HG03175 (cell line): ENCODE data around the gene TEAD2.

ENCODE experiments used
- ATAC-seq: cut with Tn5 transposase; IDR thresholded peaks from one replicate; pipeline ENCODE4 v1.9.1; 2021; ENCODE audit warnings: mild to moderate bottlenecking, moderate library complexity; ENCODE audit not compliant: unreplicated experiment

Gene TEAD2

DNA sequence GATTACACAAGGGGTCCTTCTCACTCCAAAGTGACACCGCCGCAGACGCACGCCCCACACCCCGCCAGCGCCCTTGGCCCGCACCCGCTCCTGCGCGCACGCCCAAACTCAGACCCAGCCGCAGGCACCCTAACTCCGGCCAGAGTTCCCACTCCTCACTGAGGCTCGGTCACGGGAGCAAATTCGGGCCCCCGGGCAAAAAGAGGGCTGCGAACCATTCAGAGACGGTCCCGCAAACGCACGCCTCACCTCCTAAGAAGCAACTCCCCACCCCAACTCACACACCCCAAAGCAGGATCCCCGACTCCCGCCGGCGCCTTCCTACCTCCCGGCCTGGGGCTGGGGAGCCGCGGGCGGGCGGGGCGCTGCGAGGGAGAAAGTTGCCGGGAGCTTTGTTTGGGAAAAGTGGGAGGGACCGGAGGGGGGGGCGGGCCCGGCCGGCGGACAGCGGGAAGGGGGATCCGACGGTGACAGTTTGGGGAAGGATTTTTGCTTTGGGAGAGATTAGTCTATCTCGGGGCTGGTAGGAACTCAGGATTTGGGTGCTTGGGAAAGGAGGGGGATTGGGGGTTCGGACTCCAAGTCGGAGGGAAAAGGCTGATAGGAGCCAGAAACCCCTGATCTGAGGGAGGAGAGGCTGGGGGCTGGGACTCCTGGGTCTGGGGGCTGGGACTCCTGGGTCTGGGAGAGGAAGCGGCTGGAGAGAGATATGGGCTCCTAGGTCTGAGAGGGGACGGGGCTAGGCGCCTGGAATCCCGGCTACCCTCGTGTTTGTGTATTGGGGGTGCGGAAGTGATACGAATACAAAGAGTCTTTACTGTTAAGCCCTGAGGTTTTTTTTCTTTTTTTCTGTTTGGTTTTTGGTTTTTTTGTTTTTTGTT is at the start of gene TEAD2:
Gene TEAD2 (minus strand): TSS at position 369 of the 881 bp plus-strand sequence. CDS start 2,341 bp downstream, outside the sequence.
- ATAC-seq: no peak

GRCh38 chr19:49411681-49412326 is 49.6 kb upstream of the TEAD2 start:
- no peak for ATAC-seq

- ATAC-seq: no peak
Measured at GRCh38 chr19:49409441-49410029, 47.3 kb upstream of the TEAD2 start.

- ATAC-seq: no peak
Measured at GRCh38 chr19:49408816-49409440, 46.7 kb upstream of the TEAD2 start.

- no peak for ATAC-seq
Measured at GRCh38 chr19:49407482-49408015, 45.3 kb upstream of the TEAD2 start.

DNA sequence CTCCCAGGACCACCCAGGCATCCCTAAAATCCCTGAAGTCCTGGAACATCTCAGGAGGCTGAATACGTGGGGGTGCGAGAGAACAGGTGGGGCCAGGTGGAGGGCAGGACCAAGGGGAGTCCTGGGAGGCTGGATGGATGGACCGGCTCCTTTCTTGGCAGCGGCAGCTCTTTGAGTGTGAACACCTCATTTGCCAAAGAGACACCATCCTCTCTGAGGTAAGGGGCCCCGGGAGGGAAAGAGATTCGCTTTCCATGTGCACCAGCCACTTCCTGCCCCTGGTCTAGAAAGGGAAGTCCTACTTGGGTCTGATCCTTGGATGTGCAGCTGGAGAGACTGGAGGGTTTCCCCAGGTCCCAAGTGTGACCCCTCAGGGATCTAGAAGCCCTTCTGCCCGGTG is 44.9 kb upstream of the TEAD2 start:
- ATAC-seq: no peak

DNA sequence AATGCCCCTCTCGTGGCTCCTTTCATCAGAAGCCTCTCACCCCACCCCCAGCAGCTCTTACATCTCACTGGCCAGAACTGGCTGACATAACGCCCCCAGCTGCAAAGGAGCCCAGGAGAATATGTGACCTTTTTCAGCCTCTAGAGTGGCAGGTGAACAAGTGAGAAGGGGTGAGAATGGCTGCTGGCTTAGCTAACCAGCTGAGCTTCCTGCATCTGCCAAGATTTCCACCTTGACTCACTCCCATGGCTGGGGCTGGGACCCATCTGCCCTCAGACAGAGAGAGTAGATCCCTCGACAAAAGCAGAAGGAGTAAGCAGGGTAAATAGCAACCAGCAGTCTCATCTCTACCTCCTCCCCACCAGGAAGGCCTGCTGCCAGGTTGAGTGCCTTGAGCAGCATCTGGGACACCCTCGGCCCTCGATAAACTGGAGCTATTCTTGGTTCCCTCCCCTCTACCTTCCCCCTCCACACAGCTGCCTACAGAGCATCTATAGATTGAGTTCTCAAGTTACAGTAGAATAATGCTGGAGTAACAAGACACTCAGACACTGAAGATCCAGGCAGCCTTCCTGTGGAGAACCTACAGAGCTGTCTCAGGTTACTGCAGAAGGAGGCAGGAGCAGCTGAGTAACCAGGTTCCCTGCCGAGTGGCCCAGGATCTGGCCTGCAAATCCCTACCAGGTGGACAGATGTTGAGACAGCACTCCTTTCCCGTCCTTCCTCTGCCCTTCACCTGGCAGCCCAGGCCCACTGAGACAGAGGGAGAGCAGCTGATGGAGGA is 41.4 kb upstream of the TEAD2 start:
- ATAC-seq: no peak

DNA sequence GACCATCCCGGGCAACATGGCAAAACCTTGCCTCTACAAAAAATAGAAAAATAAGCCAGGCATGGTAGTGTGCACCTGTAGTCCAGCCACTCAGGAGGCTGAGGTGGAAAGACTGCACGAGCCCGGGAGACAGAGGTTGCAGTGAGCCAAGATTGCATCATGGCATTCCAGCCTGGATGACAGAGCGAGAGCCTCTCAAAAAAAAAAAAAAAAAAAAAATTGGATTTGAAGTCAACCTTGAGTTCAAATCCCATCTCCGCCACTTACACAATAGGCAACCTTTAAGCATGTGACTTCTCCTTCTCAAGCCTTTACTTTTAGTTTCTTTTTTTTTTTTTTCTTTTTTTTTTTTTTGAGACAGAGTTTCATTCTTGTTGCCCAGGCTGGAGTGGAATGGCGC is 37.8 kb upstream of the TEAD2 start:
- no peak for ATAC-seq

GRCh38 chr19:49398931-49399330 is 36.7 kb upstream of the TEAD2 start:
- ATAC-seq: no peak

GRCh38 chr19:49398001-49398615 is 35.9 kb upstream of the TEAD2 start:
- ATAC-seq: no peak

- ATAC-seq: no peak
Measured at GRCh38 chr19:49396738-49397505, 34.7 kb upstream of the TEAD2 start.

- ATAC-seq: no peak
Measured at GRCh38 chr19:49395581-49396407, 33.6 kb upstream of the TEAD2 start.

DNA sequence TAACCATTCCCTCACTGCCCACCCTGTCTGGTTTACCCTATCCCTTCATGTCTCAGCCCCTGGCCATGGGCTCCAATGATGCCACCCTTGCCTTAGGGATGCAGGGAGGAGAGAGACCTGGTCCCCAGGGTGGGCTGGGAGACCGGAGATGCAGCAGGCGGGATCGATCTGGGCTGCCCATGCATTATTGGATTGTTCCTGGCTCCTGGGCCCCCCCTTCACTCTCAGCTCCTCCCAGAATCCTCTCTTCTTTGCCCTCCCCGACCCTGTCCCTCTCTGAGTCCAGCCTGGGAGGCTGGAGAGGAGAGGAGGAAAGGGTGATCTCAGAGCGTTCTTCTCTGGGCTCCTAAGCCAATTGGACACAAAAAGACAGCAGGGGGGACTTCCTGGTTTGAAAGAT is 31.7 kb upstream of the TEAD2 start:
- no peak for ATAC-seq

GRCh38 chr19:49391581-49392399 is 29.6 kb upstream of the TEAD2 start:
- no peak for ATAC-seq

DNA sequence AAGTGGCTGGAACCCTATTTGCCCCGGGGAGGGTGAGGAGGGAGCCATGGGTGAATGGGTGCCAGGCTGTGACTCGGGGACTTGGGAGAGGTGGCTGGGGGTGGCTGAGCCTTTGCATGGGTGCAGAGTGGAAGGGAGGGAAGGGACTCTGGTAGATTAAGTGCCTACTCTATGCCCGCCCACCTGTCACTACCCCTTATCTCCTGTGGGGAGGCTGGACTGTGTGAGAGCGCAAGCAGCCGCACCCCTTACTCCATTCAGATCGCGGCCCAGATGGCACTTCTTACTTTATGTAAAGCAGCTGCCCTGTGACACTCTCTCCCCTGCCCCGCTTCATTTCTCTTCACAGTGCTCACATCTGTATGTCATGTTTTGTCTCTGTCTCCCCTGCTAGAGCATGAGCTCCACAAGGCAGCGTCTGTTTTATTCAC is 28.7 kb upstream of the TEAD2 start:
- ATAC-seq: no peak

DNA sequence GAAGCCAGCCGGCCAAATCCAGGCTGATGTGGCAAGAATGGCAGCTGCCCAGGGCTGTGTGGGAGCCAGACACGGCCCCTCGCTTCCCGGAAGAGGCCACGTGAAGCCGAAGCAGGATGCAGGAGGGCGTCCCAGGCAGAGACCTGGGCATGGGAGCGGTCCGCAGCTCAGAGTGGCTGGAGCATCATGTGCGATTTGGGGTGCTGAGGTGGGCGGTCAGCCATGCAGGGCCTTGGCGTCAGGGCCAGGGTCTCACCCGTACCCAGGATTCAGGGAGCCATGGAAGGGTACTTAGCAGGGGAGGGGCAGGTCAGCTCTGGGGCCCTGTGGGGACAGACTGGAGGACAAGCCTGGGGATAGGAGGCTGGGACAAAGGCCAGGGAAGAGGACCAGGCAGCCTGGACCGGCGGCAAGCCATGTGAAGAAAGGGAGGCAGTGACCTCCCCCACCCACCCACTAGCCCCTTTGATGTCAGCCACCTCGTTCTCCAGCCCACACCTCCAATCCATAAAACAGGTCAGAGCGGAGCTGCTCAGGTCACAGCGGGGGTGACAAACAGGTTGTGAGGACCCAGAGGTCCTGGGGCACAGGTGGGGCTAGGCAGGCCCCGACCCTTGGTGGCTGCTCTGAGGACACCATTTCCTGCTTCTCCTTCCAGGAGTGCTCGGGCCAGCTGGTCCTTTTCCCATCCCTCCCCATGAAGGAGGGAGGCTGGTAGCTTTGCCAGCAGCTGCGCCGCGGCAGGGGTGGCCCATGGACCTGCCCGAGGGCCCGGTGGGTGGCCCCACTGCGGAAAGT is 28.1 kb upstream of the TEAD2 start:
- no peak for ATAC-seq

- ATAC-seq: no peak
Measured at GRCh38 chr19:49389406-49389805, 27.2 kb upstream of the TEAD2 start.
